A673 (cell line): ENCODE data around the gene MRGPRX2.

ENCODE experiments used
- EZH2 ChIP-seq: fragments of 200-600 bp; sonication (generic); IDR thresholded peaks from 2 replicates; pipeline ENCODE4 v1.6.1; 2017; ENCODE audit warnings: borderline replicate concordance, low read depth, mild to moderate bottlenecking, mixed read lengths, antibody characterized with exemption, low read length; ENCODE audit not compliant: poor library complexity, severe bottlenecking
- TF ChIP-seq, protein P1 (sequence below): fragments of 300-800, 200-600 bp; sonication (generic); conservative IDR thresholded peaks from 2 replicates; pipeline ENCODE4 v1.5.1; 2017; ENCODE audit warnings: low read depth, mild to moderate bottlenecking, antibody characterized with exemption, low read length, moderate library complexity, mixed read lengths

DNA sequence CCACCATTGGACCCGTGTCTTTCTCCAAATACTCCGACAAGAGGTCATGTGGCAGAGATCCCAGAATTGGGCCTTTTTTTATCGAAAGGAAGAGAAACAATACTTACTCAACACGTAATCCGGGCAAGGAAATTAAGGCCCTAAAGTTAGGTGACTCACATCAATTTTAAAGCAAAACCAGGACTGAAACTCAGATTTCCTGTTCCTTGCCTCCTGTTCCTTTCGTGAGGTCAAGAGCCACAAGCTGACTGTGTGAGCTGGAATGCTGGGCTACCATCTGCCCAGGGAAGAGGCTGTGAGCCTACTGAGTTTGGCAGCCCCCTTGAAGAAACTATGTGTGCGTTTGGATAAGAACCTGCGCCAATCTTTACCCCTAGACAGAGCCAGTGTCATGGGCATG, 27.1 kb upstream of the MRGPRX2 start:
- TF ChIP-seq, protein P1, sequence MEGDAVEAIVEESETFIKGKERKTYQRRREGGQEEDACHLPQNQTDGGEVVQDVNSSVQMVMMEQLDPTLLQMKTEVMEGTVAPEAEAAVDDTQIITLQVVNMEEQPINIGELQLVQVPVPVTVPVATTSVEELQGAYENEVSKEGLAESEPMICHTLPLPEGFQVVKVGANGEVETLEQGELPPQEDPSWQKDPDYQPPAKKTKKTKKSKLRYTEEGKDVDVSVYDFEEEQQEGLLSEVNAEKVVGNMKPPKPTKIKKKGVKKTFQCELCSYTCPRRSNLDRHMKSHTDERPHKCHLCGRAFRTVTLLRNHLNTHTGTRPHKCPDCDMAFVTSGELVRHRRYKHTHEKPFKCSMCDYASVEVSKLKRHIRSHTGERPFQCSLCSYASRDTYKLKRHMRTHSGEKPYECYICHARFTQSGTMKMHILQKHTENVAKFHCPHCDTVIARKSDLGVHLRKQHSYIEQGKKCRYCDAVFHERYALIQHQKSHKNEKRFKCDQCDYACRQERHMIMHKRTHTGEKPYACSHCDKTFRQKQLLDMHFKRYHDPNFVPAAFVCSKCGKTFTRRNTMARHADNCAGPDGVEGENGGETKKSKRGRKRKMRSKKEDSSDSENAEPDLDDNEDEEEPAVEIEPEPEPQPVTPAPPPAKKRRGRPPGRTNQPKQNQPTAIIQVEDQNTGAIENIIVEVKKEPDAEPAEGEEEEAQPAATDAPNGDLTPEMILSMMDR, result no peak
- no peak for TF ChIP-seq EZH2
